GM18861 (cell line): ENCODE measurements around the gene NDRG4.
"Not testable (repeated sequence)": the region's sequence is repeated elsewhere in the genome, so short reads cannot be mapped to it uniquely, and the experiment has no call there.

ENCODE experiments used
- ATAC-seq: cut with Tn5 transposase; IDR thresholded peaks from one replicate; pipeline ENCODE4 v1.9.1; 2021; ENCODE audit not compliant: unreplicated experiment

NDRG4 gene

DNA sequence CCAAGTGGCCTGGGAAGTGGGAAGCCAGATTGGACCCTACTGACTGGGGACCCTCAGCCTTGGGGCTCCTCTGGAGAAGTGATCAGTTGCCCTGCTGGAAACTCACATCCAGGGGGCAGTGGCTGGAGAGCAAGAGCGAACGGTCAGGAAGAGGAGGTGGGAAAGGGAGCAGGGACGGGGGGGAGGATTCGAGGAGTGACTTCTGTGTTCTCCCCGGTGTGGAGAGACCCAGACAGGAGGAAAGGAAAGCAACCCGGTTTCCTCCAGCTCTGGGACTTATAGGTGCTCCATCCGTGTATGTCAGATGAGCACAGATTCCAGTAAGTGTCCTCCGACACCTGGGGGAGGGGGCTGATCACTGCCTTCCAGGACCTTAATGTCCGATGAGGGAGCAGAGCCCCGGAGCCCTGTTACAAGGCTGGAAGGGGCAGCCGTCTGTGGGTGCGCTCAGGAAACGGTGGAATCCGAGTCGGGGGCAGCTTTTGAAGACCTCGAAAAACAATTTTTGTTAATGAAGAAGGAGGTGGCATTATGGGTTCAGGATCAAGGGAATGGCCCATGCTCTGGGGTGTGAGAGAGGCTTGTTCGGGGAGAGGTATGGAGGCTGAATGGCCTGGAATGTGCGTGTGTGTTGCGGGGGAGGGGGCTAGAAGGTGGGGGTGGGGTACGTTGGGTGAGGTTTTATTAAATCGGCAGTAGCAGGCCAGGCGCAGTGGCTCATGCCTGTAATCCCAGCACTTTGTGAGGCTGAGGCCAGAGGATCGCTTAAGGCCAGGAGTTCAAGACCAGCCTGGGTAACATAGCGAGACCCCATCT, 34.8 kb upstream of the NDRG4 start:
- no peak for ATAC-seq

DNA sequence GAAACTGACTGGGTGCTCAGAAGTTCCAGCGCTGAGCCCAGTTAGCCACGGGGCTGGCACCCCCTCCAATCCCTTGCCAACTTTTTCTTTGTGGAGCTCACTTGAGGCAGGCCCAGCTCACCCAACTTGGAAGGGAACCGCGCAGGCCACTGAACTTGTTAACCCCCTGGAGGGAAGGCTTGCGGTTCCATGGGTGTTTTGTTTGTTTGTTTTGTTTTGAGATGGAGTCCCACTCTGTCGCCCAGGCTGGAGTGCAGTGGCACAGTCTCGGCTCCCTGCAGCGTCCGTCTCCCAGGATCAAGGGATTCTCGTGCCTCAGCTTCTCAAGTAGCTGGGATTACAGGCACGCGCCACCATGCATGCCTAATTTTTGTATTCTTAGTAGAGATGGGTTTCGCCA, 34.1 kb upstream of the NDRG4 start:
- no peak for ATAC-seq

DNA sequence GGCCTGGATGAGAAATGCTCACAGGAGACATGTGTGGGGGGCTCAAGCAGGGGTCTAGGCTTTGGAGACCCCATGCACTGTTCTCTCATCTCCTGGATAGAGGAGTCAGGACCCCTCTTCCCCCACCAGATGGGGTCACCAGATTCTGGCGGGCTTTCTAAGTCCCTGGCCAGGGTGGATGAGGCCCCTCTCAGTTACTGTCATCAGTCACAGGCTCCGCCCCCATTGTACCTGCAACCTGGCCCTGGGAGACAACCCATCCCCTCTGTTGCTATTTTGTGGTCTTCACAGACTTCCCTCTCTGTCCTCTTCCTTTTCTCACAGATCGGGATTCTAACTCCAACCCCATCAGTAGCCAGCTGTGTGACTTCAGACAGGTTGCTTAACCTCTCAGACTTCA, 33.5 kb upstream of the NDRG4 start:
- no peak for ATAC-seq

DNA sequence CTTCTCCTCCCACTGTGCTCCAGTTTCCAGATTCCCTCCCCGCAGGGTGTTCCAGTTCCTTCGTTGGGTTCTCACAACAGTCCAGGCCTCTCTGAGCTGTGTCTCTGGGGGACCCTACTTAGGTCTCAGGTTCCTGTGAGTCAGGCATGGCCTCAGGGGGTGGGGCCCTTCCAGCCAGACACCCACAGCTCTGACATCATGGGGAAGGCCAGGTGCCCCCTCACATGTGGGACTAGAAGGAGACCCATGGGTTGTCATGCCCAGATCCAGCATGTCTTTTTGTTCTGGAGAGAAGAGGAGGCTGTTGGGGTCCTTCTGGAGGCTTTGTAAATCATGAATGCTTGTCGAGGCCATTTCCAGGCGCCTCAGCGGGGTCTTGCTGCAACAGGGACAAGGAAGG, 32.0 kb upstream of the NDRG4 start:
- ATAC-seq: no peak

DNA sequence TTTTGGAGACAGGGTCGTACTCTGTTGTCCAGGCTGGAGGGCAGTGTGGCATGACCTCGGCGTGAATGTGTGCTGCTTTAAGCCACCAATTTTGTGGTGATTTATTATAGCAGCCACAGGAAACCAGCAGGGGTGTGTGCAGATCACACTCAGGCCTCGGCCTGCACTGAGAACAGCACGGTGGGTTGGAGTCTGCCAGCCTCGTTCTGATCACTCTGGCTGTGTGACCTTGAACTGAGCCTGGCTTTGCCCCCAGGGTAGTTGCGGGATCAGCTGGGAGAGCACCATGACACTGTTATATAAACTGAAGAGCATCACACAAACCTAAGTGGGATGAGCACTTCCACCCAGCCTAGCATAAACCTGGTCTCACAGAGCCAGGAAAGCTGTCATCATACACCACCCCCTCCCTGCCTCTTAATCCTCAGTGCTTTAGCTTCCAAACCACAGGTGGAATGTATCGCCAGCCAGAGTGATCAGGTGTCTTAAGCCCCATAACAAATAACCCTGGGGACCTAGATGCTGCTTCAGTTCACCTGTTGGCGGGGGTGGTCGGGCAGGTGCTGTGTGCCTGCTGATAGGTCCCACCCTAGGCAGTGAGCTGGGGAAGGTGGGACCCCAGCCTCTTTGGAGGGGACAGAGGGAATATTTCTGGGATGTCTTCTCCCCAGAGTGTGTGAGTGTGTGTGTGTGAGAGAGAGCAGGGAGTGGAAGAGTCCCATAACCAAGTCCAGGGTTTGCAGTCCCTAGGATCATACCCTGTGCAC, 28.6 kb upstream of the NDRG4 start:
- no peak for ATAC-seq

DNA sequence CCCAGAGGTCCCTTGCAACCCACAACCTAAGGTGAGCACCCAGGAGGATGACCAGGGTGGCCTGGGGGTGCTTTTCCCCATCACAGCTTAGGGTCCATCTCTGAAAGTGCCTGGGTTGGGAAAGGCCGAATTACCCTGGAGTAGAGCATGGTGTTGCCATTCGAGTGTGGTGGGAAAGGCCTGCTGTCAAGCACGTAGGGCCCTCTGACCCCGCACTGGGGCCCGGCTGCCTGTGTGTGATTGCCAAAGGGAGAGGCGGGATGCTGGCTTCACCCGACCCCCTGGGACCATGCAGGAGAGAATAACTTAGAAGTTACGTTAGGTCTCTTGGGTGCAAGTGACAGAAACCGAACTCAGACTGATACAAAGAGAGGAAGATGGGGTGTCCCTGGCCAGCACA, 27.7 kb upstream of the NDRG4 start:
- ATAC-seq: no peak

DNA sequence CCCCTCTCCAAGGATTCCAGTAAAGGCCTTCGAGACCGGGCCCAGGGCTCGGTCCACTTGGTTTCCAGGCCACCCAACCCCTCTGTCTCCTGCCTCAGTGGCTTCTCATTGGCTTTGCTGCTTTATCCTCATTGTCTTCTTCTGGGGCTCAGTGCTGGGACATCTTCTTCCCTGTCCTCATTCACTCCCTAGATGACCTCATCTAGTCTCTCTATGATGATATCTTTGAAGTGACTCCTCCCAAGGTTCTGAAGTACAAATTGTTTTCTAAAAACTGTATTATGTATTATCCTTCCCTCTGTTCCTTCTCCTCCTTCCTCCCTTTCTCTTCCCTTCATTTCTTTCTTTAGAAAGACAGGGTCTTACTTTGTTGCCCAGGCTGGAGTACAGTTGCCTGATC, 27.1 kb upstream of the NDRG4 start:
- no peak for ATAC-seq

DNA sequence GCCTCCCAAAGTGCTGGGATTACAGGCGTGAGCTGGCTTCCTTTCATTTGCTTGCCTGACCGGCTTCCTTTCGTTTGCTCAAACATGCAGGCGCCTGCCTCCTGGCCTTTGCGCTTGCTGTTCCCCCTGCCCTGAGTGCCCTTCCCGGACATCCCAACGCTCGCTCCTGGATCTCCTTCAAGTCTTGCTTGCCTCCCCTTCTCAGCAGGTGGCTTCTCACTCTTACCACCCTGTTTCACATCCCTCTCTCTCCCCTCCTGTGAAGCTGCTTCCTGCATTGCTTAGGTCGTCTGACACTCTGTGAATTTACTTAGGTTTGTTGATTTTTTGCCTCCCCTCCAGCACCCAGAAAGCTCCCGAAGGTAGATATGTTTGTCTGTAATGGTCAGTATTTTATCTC, 25.6 kb upstream of the NDRG4 start:
- no peak for ATAC-seq

DNA sequence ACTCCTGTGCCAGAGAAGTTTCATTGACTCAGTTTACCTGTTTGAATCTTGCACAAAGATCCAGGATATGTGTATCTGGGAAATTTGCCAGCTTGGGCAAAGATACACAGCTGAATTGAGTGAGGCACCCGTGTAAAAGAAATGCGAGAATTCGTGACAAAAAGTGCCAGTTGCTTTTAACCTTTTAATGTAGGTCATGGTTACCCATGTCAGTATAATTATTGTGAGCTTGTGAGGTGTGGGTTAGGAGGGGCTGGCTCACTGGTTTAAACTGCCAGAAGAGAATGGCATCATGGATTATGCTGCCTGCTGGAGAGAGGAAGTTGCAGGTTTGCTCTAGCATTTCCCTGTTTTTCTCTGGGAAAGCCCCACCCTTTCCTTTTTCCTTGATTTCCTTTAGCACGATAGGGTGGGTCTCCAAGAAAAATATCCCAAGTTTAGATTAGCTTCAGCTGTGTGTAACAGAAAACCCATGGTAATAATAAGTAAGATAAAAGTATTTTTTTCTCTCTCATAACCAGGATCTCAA, 24.8 kb upstream of the NDRG4 start:
- no peak for ATAC-seq

DNA sequence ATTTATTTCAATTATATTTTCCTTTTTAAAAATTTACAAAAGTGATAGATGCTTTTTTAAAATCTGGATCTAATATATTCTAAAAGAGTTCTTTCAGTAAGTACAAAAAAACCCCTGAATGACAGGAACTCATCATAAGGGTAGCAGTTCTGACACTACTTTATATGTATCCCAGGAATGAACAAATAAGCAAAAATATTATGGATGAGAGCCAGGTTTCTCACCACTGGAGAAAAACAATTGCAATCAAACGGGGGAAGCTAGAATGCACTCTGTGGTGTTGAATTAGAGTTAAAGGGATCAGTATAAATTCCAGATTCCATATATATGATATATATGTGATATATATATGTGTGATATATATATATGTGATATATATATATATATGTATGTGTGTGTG, 23.2 kb upstream of the NDRG4 start:
- no peak for ATAC-seq

DNA sequence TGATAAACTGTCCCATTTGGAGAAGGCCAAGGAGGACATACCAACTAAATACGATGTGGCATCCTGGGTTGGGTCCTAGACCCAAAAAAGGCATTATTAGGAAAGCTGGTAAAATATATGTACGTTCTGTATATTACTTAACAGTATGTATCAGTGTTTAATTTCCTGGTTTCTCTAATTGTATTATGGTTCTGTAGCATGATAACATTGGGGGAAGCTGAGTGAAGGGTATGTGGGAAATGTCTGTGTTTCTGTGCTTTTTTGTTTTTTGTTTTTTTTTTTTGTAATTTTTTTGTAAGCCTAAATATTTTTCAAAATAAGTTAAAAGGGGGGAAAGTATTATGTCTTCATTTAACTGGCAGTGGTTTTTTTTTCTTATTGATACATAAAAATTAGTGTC, 21.5 kb upstream of the NDRG4 start:
- no peak for ATAC-seq

DNA sequence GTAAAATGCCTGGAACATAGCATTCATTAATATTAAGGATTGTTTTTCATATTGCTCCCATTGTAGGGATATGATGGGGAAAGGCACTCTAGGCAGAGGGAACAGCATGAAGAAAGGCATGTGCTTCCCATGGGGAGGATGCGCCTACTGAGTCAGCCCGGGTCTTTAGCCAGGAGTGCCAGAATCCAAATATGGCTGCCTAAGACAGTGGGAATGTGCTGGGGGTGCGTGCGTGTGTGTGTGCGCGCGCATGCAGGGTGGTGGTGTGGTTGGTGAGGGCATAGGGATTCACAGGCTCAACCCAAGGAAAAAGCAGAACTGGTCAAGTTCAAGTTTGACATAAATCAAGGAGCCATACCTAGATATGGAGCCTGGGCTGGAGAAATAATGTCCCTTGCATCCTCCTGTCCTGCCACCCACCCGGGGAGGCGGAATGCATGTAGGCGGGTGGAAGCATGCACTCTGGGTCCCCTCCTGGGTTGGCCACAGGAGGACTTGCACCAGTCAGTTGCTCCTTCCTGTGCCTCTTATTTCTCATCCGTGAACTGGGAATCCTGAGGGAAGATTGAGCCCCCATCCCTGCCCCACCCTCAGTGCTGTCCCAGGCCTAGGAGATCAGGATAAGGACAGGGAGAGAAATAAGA, 18.6 kb upstream of the NDRG4 start:
- no peak for ATAC-seq

DNA sequence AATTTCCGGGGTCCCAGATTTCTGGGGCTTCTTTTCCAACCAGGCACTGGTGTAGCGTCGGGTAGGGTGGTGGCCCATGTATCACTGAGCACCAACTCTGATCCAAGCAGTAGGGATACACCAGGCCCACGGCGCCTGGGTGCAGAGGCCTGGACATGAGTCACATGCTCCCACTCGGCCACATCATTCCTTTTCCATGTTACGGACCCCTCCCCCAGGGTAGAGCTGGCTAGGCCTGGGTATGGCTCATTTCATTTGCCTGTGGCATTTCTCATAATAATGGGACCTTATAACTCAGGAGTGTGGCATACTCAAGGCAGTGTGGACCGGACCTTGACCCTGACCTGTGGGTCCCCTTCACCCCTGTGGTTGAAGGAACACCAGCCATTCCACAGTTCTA, 18.0 kb upstream of the NDRG4 start:
- ATAC-seq: no peak

DNA sequence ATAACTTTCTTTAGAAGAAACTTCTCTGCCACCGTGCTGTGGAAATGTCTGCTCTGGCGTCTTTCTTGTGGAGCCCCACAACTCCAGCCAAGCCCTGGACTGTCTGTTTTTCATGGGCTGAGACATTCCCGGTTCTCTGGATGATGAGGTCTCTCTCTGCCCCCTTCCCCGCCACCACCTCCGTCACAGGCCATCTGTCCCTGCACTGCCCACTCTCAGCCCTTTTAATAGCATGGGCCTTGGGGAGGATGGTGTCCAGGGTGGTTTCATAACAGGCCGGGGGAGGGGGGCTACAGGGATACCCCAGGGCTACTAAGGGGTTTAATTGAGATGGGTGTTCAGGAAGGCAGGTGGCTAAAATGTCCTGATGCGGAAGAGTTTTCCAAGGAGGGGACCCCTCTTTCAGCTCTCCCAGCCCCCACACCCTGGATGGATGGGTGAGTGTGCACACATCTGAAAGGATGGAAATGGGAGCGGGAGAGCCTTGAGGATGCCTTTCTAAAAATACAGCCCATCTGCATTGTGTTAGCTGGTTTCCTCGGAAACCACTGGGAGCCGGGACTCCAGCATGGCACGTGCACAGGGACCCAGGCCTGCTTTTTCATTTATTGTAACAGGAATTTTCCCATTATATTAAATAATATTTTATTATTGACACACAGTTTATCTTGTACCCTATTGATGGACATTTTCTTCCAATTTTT, 14.6 kb upstream of the NDRG4 start:
- no peak for ATAC-seq

DNA sequence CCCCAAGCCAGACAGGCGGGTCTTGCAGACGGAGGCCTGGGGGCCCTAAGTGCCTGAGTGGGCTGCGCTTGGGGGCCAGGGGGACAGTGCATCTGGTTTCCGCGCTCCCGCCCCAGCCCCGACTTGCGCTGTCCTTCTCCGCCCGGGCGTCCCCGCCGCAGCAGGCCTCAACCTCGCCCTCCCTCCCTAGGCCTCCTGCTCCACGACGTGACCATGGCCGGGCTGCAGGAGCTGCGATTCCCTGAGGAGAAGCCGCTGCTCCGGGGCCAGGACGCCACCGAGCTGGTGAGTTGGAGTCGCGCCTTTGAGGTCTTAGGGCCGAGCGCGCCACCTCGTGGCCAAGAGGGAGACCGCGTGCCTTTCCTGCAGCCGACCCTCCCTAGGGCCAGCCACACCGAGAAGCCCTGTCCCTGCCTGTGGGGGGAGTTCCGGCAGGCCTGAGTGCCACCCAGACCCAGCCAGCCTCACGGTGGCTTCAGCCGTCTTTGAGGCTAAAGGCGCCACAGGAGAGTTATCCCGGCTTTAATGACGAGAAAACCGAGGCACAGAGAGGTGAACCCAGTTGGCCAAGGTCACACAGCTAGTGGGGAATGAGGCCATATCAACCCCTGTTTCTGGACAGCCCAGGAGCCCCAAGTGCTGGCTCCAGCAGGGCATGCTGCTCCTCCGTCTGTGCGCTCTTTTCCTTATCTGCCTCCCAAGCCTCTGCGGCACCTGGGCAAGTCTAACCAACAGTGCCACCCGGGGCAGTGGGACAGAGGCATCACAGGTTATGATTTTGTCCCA, 12.2 kb upstream of the NDRG4 start:
- no peak for ATAC-seq

DNA sequence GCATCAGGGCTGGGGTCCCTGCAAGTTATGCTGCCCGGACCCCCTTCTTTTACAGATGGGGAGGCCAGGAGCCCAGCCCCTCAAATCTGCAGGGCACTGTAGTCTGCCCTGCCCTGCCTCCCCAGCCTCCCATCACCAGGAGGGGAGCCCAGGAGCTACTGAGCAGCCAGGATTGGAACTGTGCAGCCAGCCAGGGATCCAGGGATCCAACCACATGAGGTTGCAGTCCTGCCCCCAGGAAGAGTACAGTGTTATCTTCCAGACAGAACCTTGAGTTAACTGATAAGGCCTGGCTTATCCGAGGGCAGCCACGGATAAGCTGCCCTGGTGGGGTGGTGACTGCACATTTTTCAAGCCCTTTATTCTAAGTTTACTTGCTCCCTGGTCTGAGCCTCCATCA, 11.4 kb upstream of the NDRG4 start:
- ATAC-seq: no peak

DNA sequence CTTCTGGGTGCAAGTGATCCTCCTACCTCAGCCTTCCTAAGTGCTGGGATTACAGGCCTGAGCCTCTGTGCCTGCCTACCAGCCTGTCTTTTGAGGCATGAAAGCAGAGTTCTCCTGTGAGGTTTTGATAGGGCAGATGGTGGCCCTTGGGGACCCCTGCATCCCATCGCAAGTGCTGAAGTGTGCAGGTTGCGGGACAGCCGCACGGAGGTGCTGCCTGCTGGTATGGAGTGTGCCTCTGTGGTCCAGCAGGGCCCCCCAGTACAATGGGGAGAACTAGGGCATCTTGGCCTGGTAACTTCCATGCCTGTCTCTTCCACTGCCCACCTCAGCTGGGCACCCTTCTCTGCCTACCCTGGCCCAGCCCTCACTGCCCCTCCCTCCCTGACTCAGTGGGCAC, 9.9 kb upstream of the NDRG4 start:
- no peak for ATAC-seq

DNA sequence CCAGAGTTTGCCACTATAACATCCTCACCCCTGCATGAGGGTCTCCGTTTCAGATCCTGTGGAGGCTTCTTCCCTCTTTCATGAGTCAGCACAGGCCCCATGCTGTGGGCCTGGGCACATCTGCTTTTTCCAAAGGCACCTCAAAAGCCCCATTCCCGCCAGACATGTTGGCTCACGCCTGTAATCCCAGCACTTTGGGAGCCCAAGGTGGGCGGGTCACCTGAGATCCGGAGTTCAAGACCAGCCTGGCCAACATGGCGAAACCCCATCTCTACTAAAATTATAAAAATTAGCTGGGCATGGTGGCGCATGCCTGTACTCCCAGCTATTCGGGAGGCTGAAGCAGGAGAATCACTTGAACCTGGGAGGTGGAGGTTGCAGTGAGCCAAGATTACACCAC, 9.4 kb upstream of the NDRG4 start:
- not testable (repeated sequence) for ATAC-seq

DNA sequence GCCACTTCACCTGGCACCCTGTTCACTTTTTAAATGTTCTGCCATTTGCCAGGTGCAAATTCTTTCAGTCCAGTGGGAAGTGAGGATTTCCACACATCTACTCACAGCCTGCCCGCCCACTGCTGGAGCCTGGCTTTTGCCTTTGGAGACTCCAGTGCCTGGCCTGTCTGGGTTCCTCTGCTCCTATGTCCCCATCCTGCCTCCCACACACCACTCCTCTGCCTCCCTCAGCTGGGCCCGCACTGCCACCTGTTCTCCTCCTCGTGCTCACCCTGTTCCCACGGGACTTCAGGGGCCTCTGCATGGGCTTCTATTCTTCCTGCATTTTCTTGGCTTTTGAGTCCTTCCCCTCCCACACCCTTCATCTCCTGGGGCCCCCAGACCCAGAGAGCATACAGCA, 7.9 kb upstream of the NDRG4 start:
- no peak for ATAC-seq

DNA sequence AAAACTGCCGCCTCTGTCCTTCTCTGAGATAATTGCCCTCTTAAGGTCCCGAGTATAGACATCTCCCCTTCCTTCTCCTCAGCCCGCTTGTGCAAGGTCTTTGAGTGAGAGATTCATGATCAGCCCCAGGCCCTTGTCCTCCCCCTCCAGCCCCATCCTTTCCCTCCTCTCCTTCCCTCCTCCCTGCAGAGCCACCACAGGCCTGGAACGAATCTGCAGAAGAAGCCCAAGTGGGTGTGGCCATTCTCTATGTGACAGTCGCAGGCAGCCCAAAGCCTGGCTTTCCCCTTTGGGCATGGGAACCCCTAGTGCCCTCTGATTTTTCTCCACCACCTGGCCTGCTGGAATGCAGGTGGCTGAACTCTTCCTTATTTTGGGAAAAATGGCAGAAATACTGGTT, 7.2 kb upstream of the NDRG4 start:
- ATAC-seq: no peak
